KOPT-K1 (cell line): Measurements from ENCODE around the gene RELN.

Source experiments
- H3K27ac ChIP-seq: fragments of 200-600 bp; sonication (generic); 2 replicates; pipeline ENCODE4 v1.5.1; 2016; ENCODE audit warnings: antibody characterized with exemption, mild to moderate bottlenecking, low read depth, low read length; ENCODE audit not compliant: poor library complexity, severe bottlenecking
- H3K36me3 ChIP-seq: fragments of 200-600 bp; sonication (generic); 2 replicates; pipeline ENCODE4 v1.5.1; 2017; ENCODE audit warnings: antibody characterized with exemption, mild to moderate bottlenecking, low read length, moderate library complexity; ENCODE audit not compliant: insufficient read depth
- H3K9me3 ChIP-seq: fragments of 200-600 bp; sonication (generic); 2 replicates; pipeline ENCODE4 v1.5.1; 2017; ENCODE audit warnings: antibody characterized with exemption, low read length, mild to moderate bottlenecking; ENCODE audit not compliant: insufficient read depth, poor library complexity, severe bottlenecking

Gene RELN

DNA sequence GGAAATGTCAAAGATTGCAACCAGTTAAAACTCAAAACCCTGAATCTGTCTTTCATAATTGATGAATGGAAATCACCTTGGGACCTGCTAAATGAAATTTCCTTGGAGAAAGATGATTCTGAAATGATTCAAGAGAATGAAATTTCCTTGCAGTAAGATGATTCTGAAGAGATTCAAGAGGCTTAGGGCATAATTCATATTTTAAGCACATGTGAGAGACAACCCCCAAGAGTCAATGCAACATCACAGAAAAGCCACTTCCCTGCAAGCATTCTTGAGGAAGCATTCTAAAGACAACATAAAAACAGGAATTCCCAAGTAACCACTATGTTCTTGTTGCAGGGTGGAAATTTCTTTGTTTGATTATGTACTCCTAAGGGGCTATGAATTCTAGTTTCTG lies 113.7 kb downstream of the RELN start:
- Histone ChIP-seq H3K27ac (no peak overlapping the region), H3K36me3 (no peaks in the 10 kb centered on the region), H3K9me3 (no peaks in the 10 kb centered on the region)

DNA sequence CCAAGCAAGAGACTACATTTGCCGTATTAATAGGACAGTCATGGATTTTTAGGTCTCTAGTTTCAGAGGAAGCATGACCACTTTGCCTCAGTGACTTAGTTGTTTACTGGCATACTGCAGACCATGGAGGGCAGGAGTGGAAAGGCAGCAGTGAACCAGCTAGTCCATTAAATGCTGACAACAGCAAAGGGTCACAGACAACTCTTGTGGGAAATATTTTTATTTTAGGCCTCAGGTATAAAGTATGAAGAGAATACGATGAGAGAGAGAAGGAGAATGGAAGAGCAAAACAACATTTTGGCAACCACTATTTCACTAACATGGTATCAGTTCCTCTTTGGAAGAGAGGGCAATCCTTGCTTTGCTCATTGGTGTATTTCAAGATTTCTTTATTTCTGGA lies 118.0 kb downstream of the RELN start:
- H3K36me3 ChIP-seq = no peaks in the 10 kb centered on the region
- no peaks in the 10 kb centered on the region for H3K9me3 ChIP-seq
- H3K27ac ChIP-seq = no peak overlapping the region

DNA sequence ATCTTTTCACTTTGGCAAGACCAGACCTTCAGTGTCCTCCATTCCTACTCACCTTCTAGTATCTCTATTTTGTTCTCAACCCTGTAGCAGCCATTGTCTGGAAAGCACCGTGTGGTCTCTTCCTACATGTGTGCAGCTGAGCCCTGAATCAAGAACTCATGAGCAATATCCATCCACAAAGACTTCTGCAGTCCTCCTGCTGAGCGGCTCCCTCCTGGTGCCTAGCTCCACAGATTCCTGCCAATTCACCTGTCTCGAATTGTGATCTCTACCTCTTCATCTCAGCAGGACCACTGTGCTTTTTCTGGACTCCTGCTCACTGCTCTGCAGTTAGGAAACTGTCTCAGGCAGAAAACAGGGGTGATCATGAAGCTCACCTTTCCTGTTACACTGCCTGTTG lies 118.8 kb downstream of the RELN start:
- no peaks in the 10 kb centered on the region for H3K36me3 ChIP-seq
- H3K9me3 ChIP-seq = no peaks in the 10 kb centered on the region
- H3K27ac ChIP-seq = no peak overlapping the region

DNA sequence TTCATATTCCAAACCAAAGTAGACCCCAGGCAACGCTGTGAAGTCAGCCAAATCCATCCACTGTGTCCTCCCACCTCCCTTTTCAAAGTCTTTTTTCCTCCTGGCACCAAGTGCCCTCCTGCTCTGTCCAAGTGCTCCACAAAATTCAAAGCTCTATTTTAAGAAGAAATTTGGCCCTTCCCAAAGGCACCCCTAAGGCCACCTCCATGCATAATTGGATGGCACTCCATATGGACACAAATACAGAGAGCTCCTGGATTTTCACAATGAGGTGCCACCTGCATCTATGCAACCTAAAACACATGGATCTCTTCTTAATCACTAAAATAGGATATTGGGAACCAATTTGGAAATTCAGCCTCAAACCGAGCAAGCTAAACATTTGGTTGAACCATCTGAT lies 121.6 kb downstream of the RELN start:
- Histone ChIP-seq H3K27ac (no peak overlapping the region), H3K9me3 (no peaks in the 10 kb centered on the region)

DNA sequence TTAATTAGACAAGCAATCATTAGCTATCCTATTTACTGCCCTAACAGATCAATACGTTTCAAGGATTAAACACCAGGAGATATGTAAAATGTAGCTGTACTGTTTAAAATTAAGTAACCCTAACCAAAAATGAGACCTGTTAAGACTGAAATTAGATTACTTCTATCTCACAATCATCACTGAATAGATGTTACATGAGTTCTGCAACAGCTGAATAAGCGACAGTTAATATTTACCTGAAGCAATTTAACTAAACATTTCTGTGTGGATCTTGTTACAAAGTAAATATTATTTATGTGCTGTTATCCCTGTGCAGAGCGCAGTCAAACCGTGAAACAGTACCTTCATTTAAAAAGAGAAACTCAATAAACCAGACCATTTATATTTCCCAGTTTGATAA lies 122.5 kb downstream of the RELN start:
- H3K27ac ChIP-seq = no peak overlapping the region

More for the DNA sequence above, 121.6 kb downstream of the RELN start:
- H3K36me3 ChIP-seq = no peaks in the 10 kb centered on the region

DNA sequence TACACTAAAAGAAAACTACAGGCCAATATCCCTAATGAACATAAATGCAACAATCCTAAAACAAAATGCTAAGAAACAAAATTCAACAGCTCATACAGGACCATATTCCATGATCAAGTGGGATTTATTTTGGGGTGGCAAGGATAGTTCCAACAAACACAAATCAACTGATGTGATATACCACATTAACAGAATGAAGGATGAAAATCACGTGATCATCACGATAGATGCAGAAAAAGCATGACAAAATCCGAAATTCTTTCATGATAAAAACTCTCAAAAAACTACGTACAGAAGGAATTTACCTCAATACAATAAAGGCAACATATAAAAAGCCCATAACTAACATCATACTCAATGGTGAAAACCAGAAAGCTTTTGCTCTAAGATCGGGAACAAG lies 124.0 kb downstream of the RELN start:
- Histone ChIP-seq H3K27ac (no peak overlapping the region), H3K36me3 (no peaks in the 10 kb centered on the region), H3K9me3 (no peaks in the 10 kb centered on the region)

More for the DNA sequence above, 122.5 kb downstream of the RELN start:
- Histone ChIP-seq H3K36me3 (no peaks in the 10 kb centered on the region), H3K9me3 (no peaks in the 10 kb centered on the region)

DNA sequence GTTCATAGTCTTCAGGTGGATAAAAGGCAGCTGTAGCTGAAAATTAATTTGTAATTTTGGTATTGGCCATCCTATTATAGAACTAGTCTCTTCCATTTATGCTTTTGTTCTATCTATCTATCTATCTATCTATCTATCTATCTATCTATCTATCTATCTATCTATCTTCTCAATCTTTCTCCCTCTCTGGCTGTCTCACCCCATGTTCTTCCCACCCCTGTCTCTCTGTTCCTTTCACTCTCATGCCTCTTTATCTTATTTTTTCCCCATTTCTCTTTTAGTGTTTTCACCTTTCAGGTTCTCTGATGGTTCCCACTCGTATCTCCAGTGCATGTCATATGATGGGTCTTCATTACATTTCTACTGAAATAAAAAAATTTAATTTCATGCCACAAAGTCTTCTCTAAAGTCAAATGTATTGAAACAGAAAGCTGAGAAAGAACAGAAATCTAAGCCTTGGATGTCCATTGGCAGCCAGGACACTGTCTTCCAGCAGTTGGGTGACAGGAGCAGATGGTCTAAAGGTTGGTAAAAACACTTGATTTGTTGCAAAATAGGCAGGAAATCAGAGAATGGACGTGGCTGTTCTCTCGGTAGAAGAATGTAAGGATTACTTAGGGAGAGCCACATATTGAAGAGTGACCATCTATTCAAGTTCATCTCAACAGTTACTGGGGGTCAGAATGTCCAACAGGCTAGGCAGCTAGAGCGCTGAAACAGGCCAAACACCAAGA lies 127.0 kb downstream of the RELN start:
- Histone ChIP-seq H3K9me3 (no peaks in the 10 kb centered on the region), H3K36me3 (no peaks in the 10 kb centered on the region), H3K27ac (no peak overlapping the region)

DNA sequence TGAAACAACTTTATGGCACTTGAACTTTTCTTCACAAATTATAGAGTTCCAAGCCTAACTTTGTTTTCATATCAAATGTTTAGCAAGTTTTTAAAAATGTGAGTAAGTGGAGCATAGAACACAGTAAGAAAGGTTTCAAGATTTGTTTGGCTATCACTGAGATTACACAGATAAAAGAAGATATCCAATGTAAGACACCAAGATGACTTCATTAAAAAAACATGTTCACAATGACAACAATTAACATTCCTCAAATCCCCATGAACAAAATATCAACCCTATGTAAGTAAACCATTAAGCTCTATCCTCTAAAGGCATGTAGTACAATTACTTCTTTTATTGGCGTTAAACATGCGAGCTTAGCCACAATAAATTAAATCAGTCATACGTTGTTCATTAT lies 129.7 kb downstream of the RELN start:
- H3K9me3 ChIP-seq = no peaks in the 10 kb centered on the region
- H3K36me3 ChIP-seq = no peaks in the 10 kb centered on the region

DNA sequence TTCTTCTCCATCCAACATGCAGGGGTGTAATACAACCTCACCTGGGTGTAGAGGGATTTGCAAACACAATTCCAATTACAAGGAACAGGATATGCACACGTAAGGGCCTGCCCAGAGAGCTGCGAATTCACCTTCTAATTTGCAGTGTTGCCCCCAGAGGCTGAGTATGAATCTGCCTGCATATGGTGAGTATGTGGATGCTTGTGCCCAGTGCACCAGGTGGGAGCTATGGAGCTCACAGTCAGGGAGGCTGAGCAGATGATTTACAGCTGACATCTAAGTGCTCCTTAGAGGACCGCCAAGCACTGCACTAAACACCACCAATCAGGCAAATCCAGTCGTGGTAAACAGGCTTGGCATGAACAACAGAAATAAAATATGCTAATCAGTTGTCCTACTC lies 132.0 kb downstream of the RELN start:
- Histone ChIP-seq H3K9me3 (no peaks in the 10 kb centered on the region), H3K36me3 (no peaks in the 10 kb centered on the region), H3K27ac (no peak overlapping the region)

More for the DNA sequence above, 129.7 kb downstream of the RELN start:
- no peak overlapping the region for H3K27ac ChIP-seq

DNA sequence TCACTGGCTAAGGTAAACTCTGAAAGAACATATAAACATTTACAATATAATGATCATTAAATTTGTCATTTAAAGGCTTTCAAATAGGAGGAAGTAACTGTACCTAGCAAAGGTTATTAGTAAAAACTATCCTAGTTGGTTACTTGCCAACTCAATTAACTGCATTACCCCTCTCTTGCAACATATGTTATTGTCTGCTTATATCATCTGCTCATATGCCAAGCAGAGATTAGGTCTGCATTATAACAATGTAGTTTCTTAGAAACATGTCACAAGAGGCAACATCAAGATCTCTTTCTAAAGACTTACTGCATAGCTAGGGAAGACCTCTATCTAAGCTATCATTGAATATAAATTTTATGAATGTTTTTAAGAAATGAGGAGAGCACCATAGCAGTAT lies 132.5 kb downstream of the RELN start:
- Histone ChIP-seq H3K9me3 (no peaks in the 10 kb centered on the region), H3K27ac (no peak overlapping the region), H3K36me3 (no peaks in the 10 kb centered on the region)

DNA sequence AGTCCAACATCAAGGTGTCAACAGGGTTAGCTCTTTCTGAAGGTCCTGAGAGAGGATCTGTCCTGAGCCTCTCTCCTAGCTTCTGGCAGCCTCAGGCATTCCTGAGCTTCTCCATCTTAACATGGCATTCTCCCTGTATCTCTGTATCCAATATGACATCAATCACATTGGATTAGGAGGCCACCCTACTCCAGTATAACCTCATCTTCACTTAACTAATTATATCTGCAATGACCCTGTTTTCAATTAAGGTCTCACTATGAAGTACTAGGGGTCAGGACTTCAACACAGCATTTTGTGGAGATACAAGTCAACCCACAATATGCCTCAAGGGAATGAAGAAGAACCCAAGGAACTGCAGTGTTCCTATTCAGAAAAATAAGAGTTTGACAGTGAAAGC lies 133.8 kb downstream of the RELN start:
- no peaks in the 10 kb centered on the region for H3K9me3 ChIP-seq
- H3K36me3 ChIP-seq = no peaks in the 10 kb centered on the region
- H3K27ac ChIP-seq = no peak overlapping the region

DNA sequence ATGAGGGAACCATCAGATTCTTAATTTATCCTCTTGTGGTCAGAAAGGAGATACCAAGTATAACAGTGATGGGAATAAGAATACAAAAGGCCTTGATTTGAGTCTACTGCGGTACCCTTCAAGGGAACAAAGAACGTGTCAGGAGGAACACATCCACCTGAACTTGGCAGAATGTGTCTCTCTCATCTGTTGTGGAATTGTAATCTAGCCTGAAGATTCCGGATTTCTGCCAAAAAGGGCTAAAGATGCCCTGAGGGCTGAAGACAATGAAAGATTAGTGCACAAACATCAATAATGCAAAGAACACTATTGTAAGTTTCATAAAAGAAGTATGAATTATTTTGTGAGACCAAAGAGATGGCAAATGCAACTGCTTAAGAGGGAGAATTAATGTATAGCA lies 134.8 kb downstream of the RELN start:
- Histone ChIP-seq H3K27ac (no peak overlapping the region), H3K36me3 (no peaks in the 10 kb centered on the region), H3K9me3 (no peaks in the 10 kb centered on the region)

DNA sequence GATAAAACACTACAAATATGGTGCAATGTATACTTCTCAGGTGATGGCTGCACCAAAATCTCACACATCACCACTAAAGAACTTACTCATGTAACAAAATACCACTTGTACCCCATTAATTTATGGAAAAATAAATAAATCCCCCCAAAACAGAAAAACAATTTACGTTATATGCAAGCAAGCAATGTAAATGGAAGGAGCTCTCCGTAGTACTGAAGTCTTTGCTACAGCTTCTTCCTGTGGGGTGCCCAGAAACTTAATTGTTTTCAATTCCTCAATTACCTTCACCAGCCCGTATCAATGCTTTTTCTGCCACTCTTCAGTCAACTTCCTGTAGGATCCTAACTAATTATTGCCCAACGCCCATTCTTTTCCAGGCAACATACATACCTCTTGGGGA lies 138.1 kb downstream of the RELN start:
- Histone ChIP-seq H3K27ac (no peak overlapping the region), H3K36me3 (no peaks in the 10 kb centered on the region), H3K9me3 (no peaks in the 10 kb centered on the region)

DNA sequence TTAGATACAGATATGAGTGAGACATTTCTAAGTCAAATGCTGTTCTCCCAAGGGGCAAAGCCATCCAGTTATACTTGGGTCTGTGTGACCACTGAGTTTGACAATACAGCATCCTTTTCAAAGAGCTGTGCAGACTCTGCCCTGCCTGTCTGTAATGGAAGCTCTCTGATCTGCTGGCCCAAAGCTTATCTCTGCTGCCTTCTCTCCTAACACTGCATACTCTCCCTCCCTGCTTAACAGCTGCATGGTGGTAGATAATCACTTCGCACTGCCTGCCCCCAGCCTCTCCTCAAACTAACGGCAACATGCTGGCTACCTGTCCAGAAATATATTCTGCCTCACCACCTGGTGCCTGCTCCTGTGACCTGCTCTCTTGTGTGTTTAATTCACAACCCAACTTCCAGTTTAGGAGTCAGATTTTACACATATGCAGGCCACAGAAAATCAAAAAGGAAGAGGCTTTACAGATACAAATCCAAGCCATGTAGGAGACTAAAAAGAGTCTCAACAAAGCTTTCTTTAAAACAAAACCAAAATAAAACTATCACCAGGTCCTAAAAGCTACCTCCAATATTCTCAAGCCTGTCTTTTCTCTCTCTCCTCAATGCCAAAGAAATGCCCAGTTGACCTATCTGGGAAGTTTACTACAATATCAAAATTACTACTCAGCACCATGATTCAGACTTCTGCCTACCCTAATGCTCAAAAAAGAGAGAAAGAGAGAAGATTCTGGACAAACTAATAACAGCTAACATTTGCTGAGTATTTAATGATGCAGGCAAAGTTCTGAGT lies 145.6 kb downstream of the RELN start:
- Histone ChIP-seq H3K27ac (no peak overlapping the region), H3K9me3 (no peaks in the 10 kb centered on the region), H3K36me3 (no peaks in the 10 kb centered on the region)

DNA sequence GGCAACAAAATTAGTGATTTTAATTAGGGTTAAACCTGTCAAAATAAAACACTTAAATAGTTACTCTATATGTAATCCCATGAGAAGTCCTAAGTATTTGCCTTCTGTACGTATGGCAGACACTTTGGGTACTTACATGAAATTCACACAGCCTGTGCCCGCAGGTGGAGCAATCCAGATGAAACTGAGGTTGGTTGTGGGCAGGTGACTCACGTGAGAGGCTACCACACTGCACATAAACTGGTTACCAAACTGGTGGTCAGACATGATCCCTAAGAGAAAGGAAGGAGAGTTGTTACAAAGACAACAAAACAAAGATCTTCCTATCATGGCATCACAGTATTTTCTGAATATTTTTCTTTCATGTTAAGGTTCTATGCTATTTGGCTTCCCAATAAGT lies 156.1 kb downstream of the RELN start:
- Histone ChIP-seq H3K9me3 (no peaks in the 10 kb centered on the region), H3K27ac (no peak overlapping the region)

DNA sequence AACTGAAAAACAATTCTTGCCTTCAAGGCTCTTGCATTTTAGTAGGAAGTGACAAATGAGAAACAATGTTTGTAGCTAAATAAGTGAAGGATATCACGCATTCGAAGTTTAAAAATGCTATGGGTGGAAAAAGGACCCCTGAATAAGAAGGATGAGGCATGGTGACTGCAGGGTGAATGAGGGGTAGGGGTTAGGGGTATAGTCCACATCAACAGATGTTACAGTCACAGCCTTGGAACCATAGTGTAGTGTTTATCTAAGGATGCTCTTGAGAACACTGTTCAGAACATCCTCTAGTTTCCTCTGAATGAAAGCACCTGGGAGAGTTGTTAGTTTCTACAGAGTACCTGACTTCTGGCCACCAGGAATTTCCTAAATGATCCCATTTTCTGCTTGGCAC lies 157.0 kb downstream of the RELN start:
- no peaks in the 10 kb centered on the region for H3K9me3 ChIP-seq
- no peak overlapping the region for H3K27ac ChIP-seq
- H3K36me3 ChIP-seq = no peaks in the 10 kb centered on the region

More for the DNA sequence above, 156.1 kb downstream of the RELN start:
- H3K36me3 ChIP-seq = no peaks in the 10 kb centered on the region
